ENCODE results near the gene WDR62. TPM values are rescaled to one million over a fixed set of nuclear protein-coding genes. Genes with fewer than 3 reads are reported as not detected.
"Not testable (repeated sequence)": the region's sequence is repeated elsewhere in the genome, so short reads cannot be mapped to it uniquely, and the experiment has no call there.

WDR62 gene
- total RNA-seq, 2 donors from 2014 or later: 23.5 to 34.4 TPM

DNA sequence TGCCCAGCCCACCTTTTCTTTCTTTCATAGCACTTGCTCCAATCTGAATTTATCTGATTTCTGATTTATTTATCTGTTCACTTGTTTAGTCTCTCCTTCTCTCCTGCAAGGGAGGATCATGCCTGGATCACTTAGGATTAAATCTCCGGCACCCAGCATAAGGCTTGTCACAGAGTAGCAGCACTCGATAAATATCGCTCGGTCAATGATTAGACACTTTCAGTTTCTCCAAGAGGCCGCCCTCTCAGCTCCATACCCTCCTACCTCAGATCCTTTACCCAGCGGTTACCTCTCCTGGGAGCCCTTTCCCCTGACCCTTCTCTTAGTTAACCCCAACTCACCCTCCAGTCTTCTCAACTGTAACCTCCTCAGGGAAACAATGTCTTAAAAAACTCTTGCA lies 23.4 kb upstream of the WDR62 start:
- DNase-seq: no peak
- no peak overlapping the region for H3K4me3 ChIP-seq (ENCODE audit: low read length)
- Mint-ChIP-seq H3K27ac (no peak overlapping the region), H3K4me3 (peak overlapping the region; percentile 70), H3K27me3 (ENCODE audit: insufficient read depth) (no peaks in the 10 kb centered on the region), H3K4me1 (no peaks in the 10 kb centered on the region), H3K36me3 (ENCODE audit: low read depth) (peaks cover 8% of the 10 kb centered on the region), H3K9me3 (no peaks in the 10 kb centered on the region)
- no peaks in the 10 kb centered on the region for H3K9me3 ChIP-seq (ENCODE audit: control insufficient read depth, low read length)
- H3K9ac ChIP-seq (ENCODE audit: extremely low read depth, low read length, poor library complexity, severe bottlenecking): no peak overlapping the region
- H3K4me1 ChIP-seq (ENCODE audit: control insufficient read depth, insufficient read depth, low read length): no peaks in the 10 kb centered on the region
- H3K36me3 ChIP-seq (ENCODE audit: control insufficient read depth, insufficient read depth, low read length): no peaks in the 10 kb centered on the region
- no peak overlapping the region for H3K27ac ChIP-seq (ENCODE audit: low read depth, low read length)
- 86 to 94% methylated on average over 6 of the region's 6 CpGs for WGBS, 2 experiments (ENCODE audit: insufficient coverage in 1 of 2, insufficient read length in 1 of 2)
- TF ChIP-seq, protein P1, sequence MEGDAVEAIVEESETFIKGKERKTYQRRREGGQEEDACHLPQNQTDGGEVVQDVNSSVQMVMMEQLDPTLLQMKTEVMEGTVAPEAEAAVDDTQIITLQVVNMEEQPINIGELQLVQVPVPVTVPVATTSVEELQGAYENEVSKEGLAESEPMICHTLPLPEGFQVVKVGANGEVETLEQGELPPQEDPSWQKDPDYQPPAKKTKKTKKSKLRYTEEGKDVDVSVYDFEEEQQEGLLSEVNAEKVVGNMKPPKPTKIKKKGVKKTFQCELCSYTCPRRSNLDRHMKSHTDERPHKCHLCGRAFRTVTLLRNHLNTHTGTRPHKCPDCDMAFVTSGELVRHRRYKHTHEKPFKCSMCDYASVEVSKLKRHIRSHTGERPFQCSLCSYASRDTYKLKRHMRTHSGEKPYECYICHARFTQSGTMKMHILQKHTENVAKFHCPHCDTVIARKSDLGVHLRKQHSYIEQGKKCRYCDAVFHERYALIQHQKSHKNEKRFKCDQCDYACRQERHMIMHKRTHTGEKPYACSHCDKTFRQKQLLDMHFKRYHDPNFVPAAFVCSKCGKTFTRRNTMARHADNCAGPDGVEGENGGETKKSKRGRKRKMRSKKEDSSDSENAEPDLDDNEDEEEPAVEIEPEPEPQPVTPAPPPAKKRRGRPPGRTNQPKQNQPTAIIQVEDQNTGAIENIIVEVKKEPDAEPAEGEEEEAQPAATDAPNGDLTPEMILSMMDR (conservative IDR thresholded peaks at IDR 0.05): no peak
- no peaks in the 10 kb centered on the region for H3K27me3 ChIP-seq (ENCODE audit: control insufficient read depth, insufficient read depth, low read length, poor library complexity, severe bottlenecking)

DNA sequence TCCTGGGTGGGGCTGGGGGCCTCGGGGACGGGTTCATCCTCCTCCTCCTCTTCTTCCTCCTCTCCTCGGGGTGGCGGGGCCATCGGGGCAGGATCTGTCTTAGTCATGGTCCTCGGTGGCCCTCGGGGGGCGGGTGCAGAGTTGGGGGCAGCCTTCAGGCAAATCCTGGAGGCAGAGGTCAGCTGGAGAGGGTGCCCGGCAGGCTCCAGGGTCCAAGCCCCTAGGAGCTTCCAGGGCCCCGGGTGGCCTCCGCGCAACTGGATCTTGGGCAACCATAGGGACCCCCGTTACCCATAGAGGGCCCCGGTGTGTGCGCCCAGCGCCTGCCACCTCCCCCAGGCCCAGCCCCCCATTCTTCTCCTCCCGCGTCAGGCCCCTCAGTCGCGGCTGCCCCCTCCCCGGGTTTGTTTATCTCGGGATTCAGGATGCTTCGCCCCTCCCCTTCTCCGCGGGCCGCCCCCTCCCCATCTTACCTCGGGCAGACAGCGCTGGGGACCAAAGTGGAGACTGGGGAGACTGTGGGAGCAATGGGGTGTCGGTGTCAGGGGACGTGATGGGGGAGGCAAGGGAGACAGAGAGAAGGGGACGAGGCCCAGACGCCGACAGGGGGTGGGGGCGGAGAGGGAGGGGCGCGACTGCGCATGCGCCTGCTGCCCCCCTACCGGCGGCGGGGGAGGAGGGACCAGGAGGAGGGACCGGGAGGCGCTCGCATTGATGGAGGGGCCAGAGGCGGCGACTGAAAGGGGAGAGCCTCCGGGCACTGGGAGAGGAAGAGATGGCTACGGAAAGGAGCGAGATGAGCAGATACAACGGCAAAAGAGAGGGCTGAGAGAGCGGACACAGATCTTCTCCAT lies 22.2 kb upstream of the WDR62 start, which contains the start of gene CLIP3:
Gene CLIP3, minus strand, starts transcription at position 623 of the 854 bp plus-strand sequence. Its CDS starts 516 bp downstream, at position 107.
- Histone ChIP-seq H3K9ac (ENCODE audit: extremely low read depth, low read length, poor library complexity, severe bottlenecking) (peak within 1 kb of the TSS; percentile 25), H3K36me3 (ENCODE audit: control insufficient read depth, insufficient read depth, low read length) (no peaks in the 10 kb centered on the region), H3K4me3 (ENCODE audit: low read length) (peak within 1 kb of the TSS; percentile 80), H3K9me3 (ENCODE audit: control insufficient read depth, low read length) (no peaks in the 10 kb centered on the region), H3K27me3 (ENCODE audit: control insufficient read depth, insufficient read depth, low read length, poor library complexity, severe bottlenecking) (no peaks in the 10 kb centered on the region), H3K27ac (ENCODE audit: low read depth, low read length) (no peak within 1 kb of the TSS), H3K4me1 (ENCODE audit: control insufficient read depth, insufficient read depth, low read length) (no peaks in the 10 kb centered on the region)
- WGBS, 2 experiments (ENCODE audit: insufficient coverage in 1 of 2, insufficient read length in 1 of 2): 6 to 9% methylated on average over 16 to 49 of the region's 51 CpGs
- H3K27ac Mint-ChIP-seq: no peak within 1 kb of the TSS
- no peaks in the 10 kb centered on the region for H3K4me1 Mint-ChIP-seq
- peak; percentile 88 for DNase-seq
- peaks cover 4% of the 10 kb centered on the region for H3K36me3 Mint-ChIP-seq (ENCODE audit: low read depth)
- H3K27me3 Mint-ChIP-seq (ENCODE audit: insufficient read depth): no peaks in the 10 kb centered on the region
- TF ChIP-seq, protein P1 (conservative IDR thresholded peaks at IDR 0.05): peak; percentile 31
- H3K9me3 Mint-ChIP-seq: no peaks in the 10 kb centered on the region
- H3K4me3 Mint-ChIP-seq: peak within 1 kb of the TSS; percentile 70

DNA sequence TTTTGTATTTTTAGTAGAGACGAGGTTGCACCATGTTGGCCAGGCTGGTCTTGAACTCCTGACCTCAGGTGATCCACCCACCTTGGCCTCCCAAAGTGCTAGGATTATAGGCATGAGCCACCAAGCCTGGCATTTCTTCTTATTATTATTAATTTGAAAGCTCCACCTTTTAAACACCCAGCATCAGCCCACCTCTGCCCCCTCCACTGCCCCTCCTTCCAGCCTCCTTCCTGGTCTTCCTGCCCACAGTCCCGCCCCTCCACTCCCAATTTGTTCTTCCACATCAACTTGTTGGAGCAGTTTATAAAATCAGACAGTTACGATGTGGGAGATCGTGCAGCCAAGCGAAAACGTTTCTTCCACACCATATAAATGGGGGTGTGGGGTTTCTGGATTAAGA lies 14.2 kb upstream of the WDR62 start:
- Histone ChIP-seq H3K27ac (ENCODE audit: low read depth, low read length) (no peak overlapping the region), H3K4me1 (ENCODE audit: control insufficient read depth, insufficient read depth, low read length) (no peaks in the 10 kb centered on the region), H3K9ac (ENCODE audit: extremely low read depth, low read length, poor library complexity, severe bottlenecking) (no peak overlapping the region), H3K27me3 (ENCODE audit: control insufficient read depth, insufficient read depth, low read length, poor library complexity, severe bottlenecking) (no peaks in the 10 kb centered on the region), H3K36me3 (ENCODE audit: control insufficient read depth, insufficient read depth, low read length) (no peaks in the 10 kb centered on the region), H3K9me3 (ENCODE audit: control insufficient read depth, low read length) (no peaks in the 10 kb centered on the region), H3K4me3 (ENCODE audit: low read length) (no peak overlapping the region)
- no peak overlapping the region for H3K27ac Mint-ChIP-seq
- H3K36me3 Mint-ChIP-seq (ENCODE audit: low read depth): peaks cover 12% of the 10 kb centered on the region
- TF ChIP-seq, protein P1 (conservative IDR thresholded peaks at IDR 0.05): no peak
- no peak overlapping the region for H3K4me3 Mint-ChIP-seq
- H3K4me1 Mint-ChIP-seq: no peaks in the 10 kb centered on the region
- H3K27me3 Mint-ChIP-seq (ENCODE audit: insufficient read depth): no peaks in the 10 kb centered on the region
- H3K9me3 Mint-ChIP-seq: no peaks in the 10 kb centered on the region
- WGBS, 2 experiments (ENCODE audit: insufficient coverage in 1 of 2, insufficient read length in 1 of 2): 94 to 98% methylated on average over 2 to 3 of the region's 6 CpGs
- no peak for DNase-seq

DNA sequence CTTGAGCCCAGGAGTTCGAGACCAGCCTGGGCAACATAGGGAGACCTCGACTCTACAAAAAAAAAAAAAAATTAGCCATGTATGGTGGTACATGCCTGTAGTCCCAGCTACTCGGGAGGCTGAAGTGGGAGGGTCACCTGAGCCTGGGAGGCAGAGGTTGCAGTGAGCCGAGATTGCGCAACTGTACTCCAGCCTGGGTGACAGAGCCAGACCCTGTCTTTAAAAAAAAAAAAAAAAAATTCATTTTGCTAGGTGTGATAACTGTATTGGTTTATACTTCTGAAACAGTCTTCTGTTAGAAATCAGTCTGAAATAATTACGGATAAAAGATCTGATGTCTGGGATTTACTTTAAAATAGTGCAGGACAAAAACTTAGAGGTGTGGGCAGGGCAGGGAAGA lies 13.6 kb upstream of the WDR62 start:
- H3K4me3 Mint-ChIP-seq; H3K27me3 ChIP-seq (ENCODE audit: control insufficient read depth, insufficient read depth, low read length, poor library complexity, severe bottlenecking); H3K9me3 ChIP-seq (ENCODE audit: control insufficient read depth, low read length); H3K9ac ChIP-seq (ENCODE audit: extremely low read depth, low read length, poor library complexity, severe bottlenecking); H3K4me1 Mint-ChIP-seq; H3K4me3 ChIP-seq (ENCODE audit: low read length); H3K9me3 Mint-ChIP-seq; DNase-seq; H3K36me3 ChIP-seq (ENCODE audit: control insufficient read depth, insufficient read depth, low read length); H3K27ac ChIP-seq (ENCODE audit: low read depth, low read length); H3K27me3 Mint-ChIP-seq (ENCODE audit: insufficient read depth); H3K4me1 ChIP-seq (ENCODE audit: control insufficient read depth, insufficient read depth, low read length): not testable (repeated sequence)
- 86 to 89% methylated on average over 4 to 6 of the region's 6 CpGs for WGBS, 2 experiments (ENCODE audit: insufficient coverage in 1 of 2, insufficient read length in 1 of 2)
- peak overlapping the region; percentile 24 for H3K27ac Mint-ChIP-seq
- H3K36me3 Mint-ChIP-seq (ENCODE audit: low read depth): peaks cover 18% of the 10 kb centered on the region
